Measurements from ENCODE around the gene NPAS1. TPM values are rescaled to one million over a fixed set of nuclear protein-coding genes. Genes with fewer than 3 reads are reported as not detected.
A peak's percentile ranks its signal among the peaks of the same experiment; 100 is the strongest.

NPAS1 gene
- total RNA-seq, 4 donors from 2014 or later, result not detected

GRCh38 chr19:47020992-47021496 is 1.4 kb downstream of the NPAS1 start:
- Histone ChIP-seq H3K36me3 (no peaks in the 10 kb centered on the region), H3K27me3 (peaks cover 0 to 57% of the 10 kb centered on the region in 2 donors), H3K27ac (no peak overlapping the region), H3K9me3 (no peaks in the 10 kb centered on the region), H3K4me1 (peaks cover 3 to 27% (median 21%) of the 10 kb centered on the region in 4 donors), H3K4me3 (peak overlapping the region in 3 of 4 donors; percentile 21 to 35 (median 27))
- no peak for DNase-seq
- TF ChIP-seq POLR2A (IDR thresholded peaks at IDR 0.05), result no peak
- TF ChIP-seq, protein P1, sequence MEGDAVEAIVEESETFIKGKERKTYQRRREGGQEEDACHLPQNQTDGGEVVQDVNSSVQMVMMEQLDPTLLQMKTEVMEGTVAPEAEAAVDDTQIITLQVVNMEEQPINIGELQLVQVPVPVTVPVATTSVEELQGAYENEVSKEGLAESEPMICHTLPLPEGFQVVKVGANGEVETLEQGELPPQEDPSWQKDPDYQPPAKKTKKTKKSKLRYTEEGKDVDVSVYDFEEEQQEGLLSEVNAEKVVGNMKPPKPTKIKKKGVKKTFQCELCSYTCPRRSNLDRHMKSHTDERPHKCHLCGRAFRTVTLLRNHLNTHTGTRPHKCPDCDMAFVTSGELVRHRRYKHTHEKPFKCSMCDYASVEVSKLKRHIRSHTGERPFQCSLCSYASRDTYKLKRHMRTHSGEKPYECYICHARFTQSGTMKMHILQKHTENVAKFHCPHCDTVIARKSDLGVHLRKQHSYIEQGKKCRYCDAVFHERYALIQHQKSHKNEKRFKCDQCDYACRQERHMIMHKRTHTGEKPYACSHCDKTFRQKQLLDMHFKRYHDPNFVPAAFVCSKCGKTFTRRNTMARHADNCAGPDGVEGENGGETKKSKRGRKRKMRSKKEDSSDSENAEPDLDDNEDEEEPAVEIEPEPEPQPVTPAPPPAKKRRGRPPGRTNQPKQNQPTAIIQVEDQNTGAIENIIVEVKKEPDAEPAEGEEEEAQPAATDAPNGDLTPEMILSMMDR (IDR thresholded peaks at IDR 0.05), result no peak

DNA sequence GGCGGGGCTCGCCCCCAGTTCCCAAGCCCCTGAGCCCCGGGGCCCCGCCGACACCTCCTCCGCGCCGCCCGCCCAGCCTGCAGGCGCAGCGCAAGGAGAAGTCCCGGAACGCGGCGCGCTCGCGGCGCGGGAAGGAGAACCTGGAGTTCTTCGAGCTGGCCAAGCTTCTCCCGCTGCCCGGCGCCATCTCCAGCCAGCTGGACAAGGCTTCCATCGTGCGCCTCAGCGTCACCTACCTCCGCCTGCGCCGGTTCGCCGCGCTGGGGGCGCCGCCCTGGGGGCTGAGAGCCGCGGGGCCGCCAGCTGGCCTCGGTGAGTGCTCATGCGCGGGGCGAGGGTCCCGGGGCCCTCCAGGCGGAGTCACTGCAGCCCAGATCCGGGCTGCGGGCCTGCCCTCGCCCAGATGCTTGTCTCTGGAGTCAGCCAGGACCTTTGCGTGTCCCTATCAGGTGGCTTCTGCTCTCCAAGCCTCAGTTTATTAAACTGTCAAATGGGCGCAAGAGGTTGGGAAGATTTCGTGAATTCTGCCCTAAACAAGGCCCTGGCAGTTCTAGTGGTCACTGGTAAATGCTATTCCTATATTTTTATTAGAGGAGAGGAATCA is 2.0 kb downstream of the NPAS1 start:
- no peak for TF ChIP-seq POLR2A (IDR thresholded peaks at IDR 0.05)
- TF ChIP-seq, protein P1 (IDR thresholded peaks at IDR 0.05), result no peak
- H3K4me1 ChIP-seq, result peaks cover 3 to 27% (median 21%) of the 10 kb centered on the region in 4 donors
- no peaks in the 10 kb centered on the region for H3K36me3 ChIP-seq
- H3K27ac ChIP-seq, result no peak overlapping the region
- H3K9me3 ChIP-seq, result no peaks in the 10 kb centered on the region
- peaks cover 0 to 61% of the 10 kb centered on the region in 2 donors for H3K27me3 ChIP-seq
- peak overlapping the region in 1 of 4 donors; percentile 27 for H3K4me3 ChIP-seq
- DNase-seq, result no peak

GRCh38 chr19:47022140-47022536 is 2.5 kb downstream of the NPAS1 start:
- no peak for TF ChIP-seq POLR2A (IDR thresholded peaks at IDR 0.05)
- TF ChIP-seq, protein P1 (IDR thresholded peaks at IDR 0.05), result no peak
- Histone ChIP-seq H3K27me3 (peaks cover 0 to 61% of the 10 kb centered on the region in 2 donors), H3K9me3 (no peaks in the 10 kb centered on the region), H3K4me1 (peaks cover 3 to 27% (median 21%) of the 10 kb centered on the region in 4 donors), H3K36me3 (no peaks in the 10 kb centered on the region), H3K4me3 (no peak overlapping the region), H3K27ac (no peak overlapping the region)
- DNase-seq, result no peak

DNA sequence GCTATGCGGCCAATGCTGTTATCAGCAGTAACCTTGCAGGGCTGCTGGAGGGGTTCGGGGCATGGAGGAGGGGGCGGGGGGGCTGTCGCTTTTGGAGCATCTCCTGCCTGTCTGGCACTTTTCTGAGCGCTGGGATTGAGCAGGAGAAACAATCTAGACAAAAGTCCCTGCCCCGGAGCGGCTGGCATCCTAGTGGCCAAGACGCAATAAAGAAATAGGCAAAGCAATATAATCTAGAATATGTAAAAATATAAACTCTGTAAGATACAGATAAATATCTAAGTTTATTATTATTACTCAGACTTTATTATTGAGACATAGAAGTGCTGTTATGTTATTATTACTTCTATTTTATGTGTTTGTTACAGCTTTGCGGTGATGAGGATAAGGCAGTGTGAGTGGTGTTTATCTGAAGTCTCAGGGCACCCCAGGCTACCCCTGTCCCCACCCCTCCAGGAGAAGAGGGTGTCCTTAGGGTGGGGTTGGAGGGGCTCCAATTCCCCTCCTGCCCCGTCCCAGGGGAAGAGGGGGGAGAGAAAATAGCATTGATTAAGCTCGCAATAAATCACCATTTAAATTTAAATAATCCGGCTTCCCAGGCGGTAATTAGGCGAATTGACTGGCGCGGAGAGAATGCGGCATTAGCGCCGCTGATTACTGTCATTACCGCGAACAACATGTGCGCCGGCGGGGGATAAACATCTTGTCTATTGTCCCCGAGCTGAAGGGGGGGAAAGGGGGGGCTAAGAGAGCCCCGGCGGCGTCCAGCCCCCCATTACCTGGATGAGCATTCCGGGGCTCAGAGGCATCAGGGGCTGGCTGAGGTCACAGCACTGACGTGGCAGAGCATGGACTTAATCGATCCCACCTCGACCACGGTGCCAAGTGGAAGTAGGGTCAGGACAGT is 3.2 kb downstream of the NPAS1 start:
- peaks cover 0 to 61% of the 10 kb centered on the region in 2 donors for H3K27me3 ChIP-seq
- TF ChIP-seq, protein P1 (IDR thresholded peaks at IDR 0.05), result no peak
- TF ChIP-seq POLR2A (IDR thresholded peaks at IDR 0.05), result no peak
- no peaks in the 10 kb centered on the region for H3K9me3 ChIP-seq
- H3K36me3 ChIP-seq, result no peaks in the 10 kb centered on the region
- DNase-seq, result no peak
- H3K4me1 ChIP-seq, result peaks cover 3 to 27% (median 21%) of the 10 kb centered on the region in 4 donors
- H3K4me3 ChIP-seq, result no peak overlapping the region
- H3K27ac ChIP-seq, result no peak overlapping the region

- peaks cover 0 to 67% of the 10 kb centered on the region in 2 donors for H3K27me3 ChIP-seq
- peaks cover 3 to 27% (median 21%) of the 10 kb centered on the region in 4 donors for H3K4me1 ChIP-seq
- H3K27ac ChIP-seq, result no peak overlapping the region
- TF ChIP-seq POLR2A (IDR thresholded peaks at IDR 0.05), result no peak
- TF ChIP-seq, protein P1 (IDR thresholded peaks at IDR 0.05), result no peak
- DNase-seq, result no peak
- H3K36me3 ChIP-seq, result no peaks in the 10 kb centered on the region
- H3K4me3 ChIP-seq, result no peak overlapping the region
- H3K9me3 ChIP-seq, result no peaks in the 10 kb centered on the region
These were observed 3.8 kb downstream of the NPAS1 start for GRCh38 chr19:47023448-47023794.

All from Peyer's patch (tissue), 4 donors.